ENCODE results near the gene ZBTB7A. TPM values are rescaled to one million over a fixed set of nuclear protein-coding genes. Genes with fewer than 3 reads are reported as not detected.
A peak's percentile ranks its signal among the peaks of the same experiment; 100 is the strongest.

Gene ZBTB7A
- total and polyA plus RNA-seq, 11 donors: 14.6 to 65.0 (median 28.6) TPM

DNA sequence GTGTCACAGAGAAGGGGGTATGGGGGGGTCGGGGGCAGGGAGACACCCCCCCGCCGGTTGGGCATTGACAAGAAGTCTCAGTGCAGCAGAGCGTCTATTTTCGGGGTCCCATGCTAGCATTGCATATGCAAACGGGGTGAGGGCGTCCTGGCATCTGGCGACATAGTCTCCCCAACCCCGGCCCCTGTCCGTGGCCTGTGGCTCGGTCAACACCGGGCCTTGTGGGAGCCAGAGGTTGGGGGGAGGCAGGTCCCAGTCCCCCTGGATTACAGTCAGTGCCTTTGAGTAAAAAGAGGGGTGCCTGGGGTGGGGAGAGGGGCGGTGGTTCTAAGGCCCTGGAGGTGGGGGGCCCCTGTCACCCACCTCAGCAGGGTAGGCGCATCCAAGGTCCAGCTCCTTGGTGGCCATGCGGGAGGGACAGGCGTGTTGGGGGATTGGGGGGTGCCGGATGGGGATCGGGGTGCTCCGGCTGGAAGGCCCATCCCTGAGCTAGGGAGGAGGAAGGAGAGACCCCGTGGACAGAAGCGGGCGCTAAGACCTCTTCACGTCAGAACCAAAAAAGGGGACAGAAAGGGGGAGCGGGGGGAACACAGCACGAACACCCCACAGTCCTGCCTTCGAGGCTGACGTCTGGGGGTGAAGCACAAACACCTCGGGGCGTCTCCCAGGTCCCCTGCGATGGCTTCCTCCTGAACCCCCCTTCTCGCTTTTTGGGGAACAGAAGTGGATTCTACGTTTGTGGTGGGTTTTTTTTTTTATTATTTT, 20.9 kb downstream of the ZBTB7A start:
- 90 to 92% (median 91%) methylated on average over 31 to 32 of the region's 32 CpGs for WGBS, 4 donors
- Histone ChIP-seq H3K27me3 (no peaks in the 10 kb centered on the region), H3K27ac (peak overlapping the region in 1 of 12 donors; percentile 38), H3K4me1 (peaks cover 0 to 30% (median 15%) of the 10 kb centered on the region in 12 donors), H3K9me3 (no peaks in the 10 kb centered on the region), H3K36me3 (peaks cover 0 to 69% (median 50%) of the 10 kb centered on the region in 9 donors), H3K4me3 (no peak overlapping the region)
- intact Hi-C loops (cut with DNase I): no loop called here
- DNase-seq (no peak), ATAC-seq (no peak)
- TF ChIP-seq POLR2A (IDR thresholded peaks at IDR 0.05): no peak
- TF ChIP-seq, protein P1, sequence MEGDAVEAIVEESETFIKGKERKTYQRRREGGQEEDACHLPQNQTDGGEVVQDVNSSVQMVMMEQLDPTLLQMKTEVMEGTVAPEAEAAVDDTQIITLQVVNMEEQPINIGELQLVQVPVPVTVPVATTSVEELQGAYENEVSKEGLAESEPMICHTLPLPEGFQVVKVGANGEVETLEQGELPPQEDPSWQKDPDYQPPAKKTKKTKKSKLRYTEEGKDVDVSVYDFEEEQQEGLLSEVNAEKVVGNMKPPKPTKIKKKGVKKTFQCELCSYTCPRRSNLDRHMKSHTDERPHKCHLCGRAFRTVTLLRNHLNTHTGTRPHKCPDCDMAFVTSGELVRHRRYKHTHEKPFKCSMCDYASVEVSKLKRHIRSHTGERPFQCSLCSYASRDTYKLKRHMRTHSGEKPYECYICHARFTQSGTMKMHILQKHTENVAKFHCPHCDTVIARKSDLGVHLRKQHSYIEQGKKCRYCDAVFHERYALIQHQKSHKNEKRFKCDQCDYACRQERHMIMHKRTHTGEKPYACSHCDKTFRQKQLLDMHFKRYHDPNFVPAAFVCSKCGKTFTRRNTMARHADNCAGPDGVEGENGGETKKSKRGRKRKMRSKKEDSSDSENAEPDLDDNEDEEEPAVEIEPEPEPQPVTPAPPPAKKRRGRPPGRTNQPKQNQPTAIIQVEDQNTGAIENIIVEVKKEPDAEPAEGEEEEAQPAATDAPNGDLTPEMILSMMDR (IDR thresholded peaks at IDR 0.05): no peak

DNA sequence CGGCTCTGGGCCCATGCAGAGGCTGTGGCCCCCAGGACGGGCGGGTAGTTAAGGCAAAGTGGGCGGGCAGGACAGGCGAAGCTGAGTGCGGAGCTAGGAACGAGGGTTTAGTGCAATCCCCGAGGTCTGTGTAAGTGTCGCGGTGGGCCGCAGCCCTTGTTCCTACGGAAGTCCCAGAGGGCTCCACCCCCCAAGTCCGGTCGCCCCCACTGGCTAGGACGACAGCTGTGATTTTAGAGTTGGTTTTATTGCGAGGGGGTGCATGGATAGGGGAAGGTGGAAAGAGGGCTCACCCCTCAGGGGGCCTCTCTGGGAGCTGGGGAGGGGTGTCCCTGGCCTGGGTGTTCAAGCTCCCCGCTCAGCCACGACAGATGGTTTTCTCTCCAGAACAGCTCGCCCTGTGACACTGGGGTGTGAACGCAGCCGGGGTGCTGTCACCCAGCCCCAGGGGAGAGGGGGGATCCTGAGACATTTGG, 21.7 kb downstream of the ZBTB7A start:
- Histone ChIP-seq H3K4me3 (no peak overlapping the region), H3K4me1 (peaks cover 0 to 26% (median 15%) of the 10 kb centered on the region in 12 donors), H3K27ac (no peak overlapping the region), H3K36me3 (peaks cover 0 to 62% (median 43%) of the 10 kb centered on the region in 9 donors), H3K9me3 (no peaks in the 10 kb centered on the region), H3K27me3 (no peaks in the 10 kb centered on the region)
- DNase-seq (no peak), ATAC-seq (no peak)
- WGBS, 4 donors: 68 to 78% (median 72%) methylated on average over 21 of the region's 21 CpGs
- intact Hi-C loops (cut with DNase I): no loop called here
- TF ChIP-seq POLR2A (IDR thresholded peaks at IDR 0.05): no peak
- TF ChIP-seq, protein P1 (IDR thresholded peaks at IDR 0.05): no peak

DNA sequence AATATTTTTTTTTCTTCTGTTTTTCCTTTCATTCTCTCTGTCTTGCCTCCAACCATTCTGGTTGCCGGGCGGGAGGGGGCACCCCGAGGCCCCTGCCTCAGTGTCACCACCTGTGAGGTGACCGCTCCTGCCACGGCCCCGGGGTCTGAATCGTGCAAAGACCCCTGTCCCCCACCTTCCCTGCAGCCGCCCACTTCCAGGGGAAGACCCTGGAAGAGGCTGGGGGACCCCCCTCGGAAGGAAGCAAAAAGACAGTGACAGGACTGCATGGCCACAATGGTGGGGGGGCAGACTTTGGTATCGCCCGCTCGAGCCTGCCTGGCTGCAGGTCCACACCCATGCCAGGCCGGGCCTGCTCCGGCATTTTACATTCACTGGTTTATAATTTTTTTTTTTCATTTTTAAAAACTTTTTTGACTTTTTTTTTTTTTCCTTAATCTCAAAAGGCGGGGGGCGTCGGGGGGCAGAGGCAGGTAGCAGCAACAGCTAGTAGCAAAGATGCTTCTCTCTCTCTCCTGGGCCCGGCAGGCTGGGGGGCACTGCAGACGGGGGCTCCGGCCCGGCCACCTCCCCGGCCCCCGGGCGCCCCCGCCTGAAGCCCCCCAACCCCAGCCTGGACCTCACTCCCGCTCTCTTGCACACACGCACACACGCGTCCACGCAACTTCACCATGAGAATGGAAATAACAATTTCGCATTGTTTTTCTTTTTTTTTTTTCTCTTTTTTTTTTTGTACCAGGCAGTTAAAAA, 22.6 kb downstream of the ZBTB7A start:
- Histone ChIP-seq H3K4me3 (no peak overlapping the region), H3K36me3 (peaks cover 0 to 54% (median 36%) of the 10 kb centered on the region in 9 donors), H3K27ac (peak overlapping the region in 1 of 12 donors; percentile 43), H3K4me1 (peaks cover 0 to 19% (median 10%) of the 10 kb centered on the region in 12 donors), H3K9me3 (no peaks in the 10 kb centered on the region), H3K27me3 (no peaks in the 10 kb centered on the region)
- 88 to 93% (median 91%) methylated on average over 31 of the region's 31 CpGs for WGBS, 4 donors
- DNase-seq: no peak
- ATAC-seq: no peak
- TF ChIP-seq POLR2A (IDR thresholded peaks at IDR 0.05): no peak
- TF ChIP-seq, protein P1 (IDR thresholded peaks at IDR 0.05): no peak
- intact Hi-C loops (cut with DNase I): no loop called here

DNA sequence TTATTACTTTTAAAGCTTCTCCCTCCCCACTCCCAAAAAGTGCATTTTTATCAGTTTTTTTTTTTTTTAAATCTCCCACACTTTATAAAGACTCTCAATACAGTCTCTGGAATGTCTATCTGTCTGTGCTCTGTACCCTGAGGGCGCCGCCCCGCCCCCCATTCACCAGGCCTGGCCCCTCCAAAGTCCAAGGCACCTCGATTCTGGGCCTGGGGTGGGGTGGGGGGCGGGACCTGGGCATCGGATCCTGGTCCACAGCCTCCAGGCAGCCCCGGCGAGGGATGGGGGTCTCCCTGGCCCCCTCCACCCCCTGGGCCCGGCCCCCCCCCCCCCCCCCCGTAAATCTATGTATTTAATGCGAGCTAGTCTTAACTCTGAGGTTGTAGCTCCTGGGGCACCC, 23.3 kb downstream of the ZBTB7A start:
- no peak for ATAC-seq
- H3K27me3 ChIP-seq: no peaks in the 10 kb centered on the region
- intact Hi-C loops (cut with DNase I): no loop called here
- H3K4me1 ChIP-seq: peaks cover 0 to 12% (median 7%) of the 10 kb centered on the region in 12 donors
- TF ChIP-seq, protein P1 (IDR thresholded peaks at IDR 0.05): no peak
- no peak for TF ChIP-seq POLR2A (IDR thresholded peaks at IDR 0.05)
- WGBS, 4 donors: 82 to 85% (median 84%) methylated on average over 7 to 11 of the region's 11 CpGs
- H3K4me3 ChIP-seq: no peak overlapping the region
- DNase-seq: no peak
- peak overlapping the region in 1 of 12 donors; percentile 43 for H3K27ac ChIP-seq
- peaks cover 0 to 54% (median 34%) of the 10 kb centered on the region in 9 donors for H3K36me3 ChIP-seq
- H3K9me3 ChIP-seq: no peaks in the 10 kb centered on the region
